SK-N-MC (cell line): ENCODE data around the gene SBK2.
"Not testable (repeated sequence)": the region's sequence is repeated elsewhere in the genome, so short reads cannot be mapped to it uniquely, and the experiment has no call there.

Experiments used
- DNase-seq: peaks from one replicate; pipeline ENCODE4 v3.0.0-alpha.2; 2011; ENCODE audit warnings: low read depth, low spot score
- H3K27ac ChIP-seq: fragments of 200-600 bp; sonication (generic); 2 replicates; pipeline ENCODE4 v1.5.1; 2016; ENCODE audit warnings: mixed run types
- H3K36me3 ChIP-seq: fragments of 200-600 bp; sonication (generic); 2 replicates; pipeline ENCODE4 v1.6.1; 2017; ENCODE audit warnings: antibody characterized with exemption, low read length, mixed read lengths; ENCODE audit not compliant: insufficient read depth
- H3K4me3 ChIP-seq: fragments of 200-600 bp; sonication (generic); 2 replicates; pipeline ENCODE4 v1.5.1; 2016
- H3K9ac ChIP-seq: fragments of 200-600 bp; sonication (generic); 2 replicates; pipeline ENCODE4 v1.8.0; 2017; ENCODE audit warnings: mixed run types, mixed read lengths; ENCODE audit not compliant: insufficient read length
- H3K9me3 ChIP-seq: fragments of 200-600 bp; sonication (generic); 2 replicates; pipeline ENCODE4 v1.6.1; 2017; ENCODE audit warnings: low read depth, mild to moderate bottlenecking, antibody characterized with exemption, low read length, moderate library complexity, mixed read lengths
- EZH2 ChIP-seq: fragments of 200-600 bp; sonication (generic); IDR thresholded peaks from one replicate; pipeline ENCODE4 v1.6.1; 2017; ENCODE audit warnings: antibody characterized with exemption
- FOXP2 ChIP-seq: optimal IDR thresholded peaks from 2 replicates; pipeline ENCODE3; 2011; ENCODE audit warnings: mild to moderate bottlenecking, moderate library complexity; ENCODE audit not compliant: insufficient read depth; ENCODE audit errors: extremely low read length, control extremely low read depth
- POLR2AphosphoS5 ChIP-seq: IDR thresholded peaks from 2 replicates; pipeline ENCODE4 v1.6.1; 2012; ENCODE audit warnings: mild to moderate bottlenecking, low read depth, low read length, borderline replicate concordance

The SBK2 gene

GRCh38 chr19:55579766-55580621 lies 43.1 kb upstream of the SBK2 start:
- Histone ChIP-seq H3K27ac (peak overlapping the region; percentile 84; the same call in 1 of the 2 replicates), H3K9me3 (no peaks in the 10 kb centered on the region), H3K4me3 (peak overlapping the region; percentile 94), H3K9ac (peak overlapping the region; percentile 96), H3K36me3 (peaks cover 15% of the 10 kb centered on the region; the same call in 1 of the 2 replicates)
- no peak for DNase-seq
- TF ChIP-seq FOXP2 (no peak), EZH2 (no peak), POLR2AphosphoS5 (no peak)

- no peak overlapping the region for H3K27ac ChIP-seq
- H3K36me3 ChIP-seq: peaks cover 15% of the 10 kb centered on the region; the same call in 1 of the 2 replicates
- peak overlapping the region; percentile 94 for H3K4me3 ChIP-seq
- H3K9me3 ChIP-seq: no peaks in the 10 kb centered on the region
- H3K9ac ChIP-seq: peak overlapping the region; percentile 96
- TF ChIP-seq EZH2 (no peak), POLR2AphosphoS5 (no peak), FOXP2 (no peak)
- no peak for DNase-seq
Observed at GRCh38 chr19:55578761-55579747, 42.1 kb upstream of the SBK2 start.

GRCh38 chr19:55578031-55578760 lies 41.3 kb upstream of the SBK2 start:
- H3K27ac ChIP-seq: no peak overlapping the region
- DNase-seq: no peak
- TF ChIP-seq EZH2 (no peak), FOXP2 (no peak), POLR2AphosphoS5 (no peak)
- peaks cover 15% of the 10 kb centered on the region; the same call in 1 of the 2 replicates for H3K36me3 ChIP-seq
- no peaks in the 10 kb centered on the region for H3K9me3 ChIP-seq
- H3K9ac ChIP-seq: no peak overlapping the region
- no peak overlapping the region for H3K4me3 ChIP-seq

GRCh38 chr19:55576746-55577145 lies 39.8 kb upstream of the SBK2 start:
- no peak for DNase-seq
- no peak overlapping the region for H3K9ac ChIP-seq
- no peak overlapping the region for H3K4me3 ChIP-seq
- no peaks in the 10 kb centered on the region for H3K9me3 ChIP-seq
- TF ChIP-seq EZH2 (no peak), POLR2AphosphoS5 (no peak), FOXP2 (no peak)
- H3K36me3 ChIP-seq: peaks cover 15% of the 10 kb centered on the region; the same call in 1 of the 2 replicates
- no peak overlapping the region for H3K27ac ChIP-seq

- H3K27ac ChIP-seq, DNase-seq, H3K9ac ChIP-seq, H3K9me3 ChIP-seq, H3K4me3 ChIP-seq: not testable (repeated sequence)
- H3K36me3 ChIP-seq: peaks cover 15% of the 10 kb centered on the region; the same call in 1 of the 2 replicates
Observed at GRCh38 chr19:55573929-55574328, 37.0 kb upstream of the SBK2 start.

GRCh38 chr19:55569477-55569876 lies 32.5 kb upstream of the SBK2 start:
- H3K9me3 ChIP-seq, H3K4me3 ChIP-seq: not testable (repeated sequence)

GRCh38 chr19:55567708-55568328 lies 30.9 kb upstream of the SBK2 start:
- TF ChIP-seq POLR2AphosphoS5 (no peak), EZH2 (no peak), FOXP2 (no peak)
- H3K9me3 ChIP-seq: no peaks in the 10 kb centered on the region
- DNase-seq: no peak
- H3K4me3 ChIP-seq: no peak overlapping the region
- no peak overlapping the region for H3K27ac ChIP-seq
- no peaks in the 10 kb centered on the region for H3K36me3 ChIP-seq
- H3K9ac ChIP-seq: no peak overlapping the region

More at GRCh38 chr19:55569477-55569876, 32.5 kb upstream of the SBK2 start:
- not testable (repeated sequence) for H3K36me3 ChIP-seq, DNase-seq, H3K9ac ChIP-seq, H3K27ac ChIP-seq

- H3K9ac ChIP-seq: no peak overlapping the region
- H3K27ac ChIP-seq: no peak overlapping the region
- no peak overlapping the region for H3K4me3 ChIP-seq
- no peaks in the 10 kb centered on the region for H3K9me3 ChIP-seq
- no peaks in the 10 kb centered on the region for H3K36me3 ChIP-seq
- no peak for TF ChIP-seq FOXP2
- no peak for TF ChIP-seq EZH2
- no peak for TF ChIP-seq POLR2AphosphoS5
- DNase-seq: no peak
Observed at GRCh38 chr19:55566823-55567222, 29.9 kb upstream of the SBK2 start.
